Epithelial cell of esophagus (primary cell): ENCODE results near the gene ADI1.

Source experiments
- DNase-seq: peaks from one replicate; pipeline ENCODE4 v3.0.0; 2010; ENCODE audit warnings: low read depth
- H3K4me3 ChIP-seq: 2 replicates; pipeline ENCODE4 v1.5.1; 2011; ENCODE audit warnings: mild to moderate bottlenecking, low read length, control low read depth
- TF ChIP-seq, protein P1 (sequence below): IDR thresholded peaks from 2 replicates; pipeline ENCODE4 v1.5.1; 2011; ENCODE audit warnings: low read depth, mild to moderate bottlenecking, low read length, control low read depth, inconsistent platforms; ENCODE audit not compliant: insufficient read depth; ENCODE audit errors: missing control alignments

ADI1 gene

DNA sequence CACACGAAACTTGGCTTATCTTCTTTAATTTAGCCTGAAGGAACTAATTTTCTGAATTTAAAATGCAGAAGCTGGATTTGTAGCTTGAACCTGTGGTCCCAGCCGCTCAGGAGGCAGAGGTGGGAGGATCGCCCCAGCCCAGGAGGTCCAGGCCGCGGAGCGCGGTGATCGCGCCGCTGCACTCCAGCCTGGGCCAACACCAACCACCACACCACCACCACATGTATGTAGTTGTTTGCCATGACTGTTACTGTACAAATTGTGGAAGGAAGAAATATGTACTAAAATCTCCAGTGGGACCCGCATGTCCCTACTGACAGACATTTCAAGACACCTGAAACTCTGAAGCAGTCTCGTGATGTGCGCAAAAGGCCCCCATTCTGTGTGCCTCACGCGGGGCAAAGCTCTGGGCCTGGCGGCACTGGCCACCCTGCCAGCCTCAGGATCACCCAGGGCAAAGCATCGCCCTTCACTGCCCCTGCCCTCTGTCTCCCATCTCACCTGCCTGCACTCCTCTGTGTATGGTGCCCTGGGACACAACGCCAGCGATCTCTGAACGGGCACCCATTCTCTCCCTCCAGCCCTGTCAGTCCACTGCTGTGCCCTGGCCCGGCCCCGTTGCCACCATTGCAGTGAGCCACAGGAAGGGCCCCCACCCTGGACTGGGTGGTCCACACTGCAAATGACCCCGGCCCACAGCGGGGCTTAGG, 10.1 kb upstream of the ADI1 start:
- TF ChIP-seq, protein P1, sequence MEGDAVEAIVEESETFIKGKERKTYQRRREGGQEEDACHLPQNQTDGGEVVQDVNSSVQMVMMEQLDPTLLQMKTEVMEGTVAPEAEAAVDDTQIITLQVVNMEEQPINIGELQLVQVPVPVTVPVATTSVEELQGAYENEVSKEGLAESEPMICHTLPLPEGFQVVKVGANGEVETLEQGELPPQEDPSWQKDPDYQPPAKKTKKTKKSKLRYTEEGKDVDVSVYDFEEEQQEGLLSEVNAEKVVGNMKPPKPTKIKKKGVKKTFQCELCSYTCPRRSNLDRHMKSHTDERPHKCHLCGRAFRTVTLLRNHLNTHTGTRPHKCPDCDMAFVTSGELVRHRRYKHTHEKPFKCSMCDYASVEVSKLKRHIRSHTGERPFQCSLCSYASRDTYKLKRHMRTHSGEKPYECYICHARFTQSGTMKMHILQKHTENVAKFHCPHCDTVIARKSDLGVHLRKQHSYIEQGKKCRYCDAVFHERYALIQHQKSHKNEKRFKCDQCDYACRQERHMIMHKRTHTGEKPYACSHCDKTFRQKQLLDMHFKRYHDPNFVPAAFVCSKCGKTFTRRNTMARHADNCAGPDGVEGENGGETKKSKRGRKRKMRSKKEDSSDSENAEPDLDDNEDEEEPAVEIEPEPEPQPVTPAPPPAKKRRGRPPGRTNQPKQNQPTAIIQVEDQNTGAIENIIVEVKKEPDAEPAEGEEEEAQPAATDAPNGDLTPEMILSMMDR, result no peak
- DNase-seq, result no peak
- no peak overlapping the region for H3K4me3 ChIP-seq

DNA sequence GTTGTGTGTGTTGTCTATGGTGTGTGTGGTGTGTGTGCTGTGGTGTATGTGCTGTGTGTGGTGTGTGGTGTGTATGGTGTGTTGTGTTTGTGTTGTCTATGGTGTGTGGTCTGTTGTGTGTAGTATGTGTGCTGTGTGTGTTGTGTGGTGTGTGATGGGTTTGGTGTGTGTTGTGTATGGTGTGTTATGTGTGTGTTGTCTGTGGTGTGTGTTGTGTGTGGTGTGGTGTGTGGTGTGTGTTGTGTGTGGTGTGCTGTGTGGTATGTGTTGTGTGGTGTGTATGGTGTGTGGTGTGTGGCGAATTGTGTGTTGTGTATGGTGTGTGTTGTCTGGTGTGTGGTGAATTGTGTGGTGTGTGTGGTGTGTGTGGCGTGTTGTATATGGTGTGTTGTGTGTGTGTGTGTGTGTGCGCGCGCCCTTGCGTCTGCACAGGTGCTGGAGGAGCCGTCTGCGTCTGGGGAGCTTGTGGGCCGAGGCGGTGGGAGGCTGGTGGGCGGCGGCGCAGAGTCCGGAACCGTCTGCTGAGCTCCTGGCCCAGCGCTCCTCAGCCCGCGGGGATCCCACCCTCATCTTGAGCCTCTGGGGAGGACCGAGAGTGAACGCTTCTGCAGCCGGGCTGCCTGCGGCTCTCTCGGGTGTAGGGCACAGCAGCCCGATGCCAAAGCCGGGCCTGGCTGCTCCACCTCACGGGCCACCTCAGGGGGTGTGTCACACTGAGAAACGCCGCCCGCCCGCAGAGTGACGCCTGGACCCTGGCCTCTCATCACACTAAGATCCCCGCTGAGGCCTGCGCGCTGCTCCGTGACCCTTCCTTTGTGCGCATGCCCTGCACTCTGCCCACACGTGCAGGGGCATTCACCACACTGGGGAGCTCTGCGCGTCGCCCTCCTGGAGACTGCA, 8.8 kb upstream of the ADI1 start:
- H3K4me3 ChIP-seq, result no peak overlapping the region
- no peak for DNase-seq
- TF ChIP-seq, protein P1, result no peak

DNA sequence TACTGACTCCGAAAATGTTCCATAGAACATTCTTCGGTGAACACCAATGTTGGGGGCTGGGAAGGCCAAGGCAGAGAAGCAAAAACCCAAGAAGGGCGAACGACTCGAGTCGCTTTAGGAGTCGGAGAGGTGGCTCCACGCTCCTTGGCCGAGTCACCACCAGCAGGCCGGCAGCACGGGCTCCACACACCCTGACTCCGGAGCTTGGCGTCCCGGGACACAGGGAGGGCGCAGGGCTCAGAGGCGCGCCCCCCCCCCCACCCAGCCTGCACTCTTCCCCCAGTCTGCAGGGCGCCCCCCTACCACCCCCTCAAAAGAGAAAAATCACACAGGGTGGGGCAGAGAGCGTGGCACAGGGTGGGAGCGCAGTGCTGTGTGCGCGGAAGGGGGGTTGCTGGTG, 7.5 kb upstream of the ADI1 start:
- DNase-seq, result no peak
- TF ChIP-seq, protein P1, result no peak
- H3K4me3 ChIP-seq, result no peak overlapping the region

DNA sequence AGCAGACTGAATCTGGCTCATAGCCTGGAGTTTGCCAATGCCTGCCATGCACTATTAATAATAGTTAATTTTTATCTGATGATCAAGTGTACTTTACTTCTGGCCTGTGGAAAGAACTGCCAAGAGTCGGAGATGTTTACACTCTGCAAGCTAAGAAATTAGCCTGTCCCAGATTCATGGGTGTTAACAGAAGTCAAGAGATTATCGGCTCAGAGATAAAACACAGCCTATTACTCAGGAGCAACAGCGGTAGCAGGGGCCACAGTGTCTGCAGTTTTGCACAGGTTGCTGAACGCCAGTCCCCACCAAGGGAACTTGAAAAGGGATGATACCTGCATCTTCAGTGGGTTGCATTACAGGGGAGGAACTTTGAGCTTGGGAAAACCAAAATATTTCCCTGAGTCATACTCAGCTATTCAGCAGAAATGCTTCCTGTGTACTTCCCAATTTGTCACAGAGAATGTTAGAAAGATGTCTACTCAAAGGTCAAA, 4.3 kb upstream of the ADI1 start:
- TF ChIP-seq, protein P1, result no peak
- H3K4me3 ChIP-seq, result no peak overlapping the region
- DNase-seq, result peak; percentile 11

DNA sequence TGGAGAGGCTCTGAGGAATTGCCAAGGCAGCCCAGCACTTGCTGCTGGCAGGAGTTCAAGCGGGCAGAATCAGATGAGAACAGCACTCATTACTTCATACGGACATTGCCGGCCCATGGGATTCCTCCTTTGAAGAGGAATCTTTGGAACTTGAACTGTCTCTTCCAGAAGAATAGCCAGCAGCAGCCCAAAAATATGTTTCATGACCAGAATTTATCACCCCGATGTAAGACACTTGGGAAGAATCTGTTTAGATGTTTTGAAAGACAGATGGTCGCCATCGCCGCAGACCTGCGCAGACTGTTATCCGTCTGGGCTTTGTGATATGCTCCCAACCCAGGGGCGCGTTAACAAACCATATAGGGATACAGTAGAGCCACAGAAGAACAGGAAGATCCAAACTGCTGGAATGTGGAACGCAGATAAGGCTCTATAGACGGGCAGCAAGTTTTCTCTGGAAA, 3.7 kb upstream of the ADI1 start:
- TF ChIP-seq, protein P1, result no peak
- H3K4me3 ChIP-seq, result no peak overlapping the region
- no peak for DNase-seq

DNA sequence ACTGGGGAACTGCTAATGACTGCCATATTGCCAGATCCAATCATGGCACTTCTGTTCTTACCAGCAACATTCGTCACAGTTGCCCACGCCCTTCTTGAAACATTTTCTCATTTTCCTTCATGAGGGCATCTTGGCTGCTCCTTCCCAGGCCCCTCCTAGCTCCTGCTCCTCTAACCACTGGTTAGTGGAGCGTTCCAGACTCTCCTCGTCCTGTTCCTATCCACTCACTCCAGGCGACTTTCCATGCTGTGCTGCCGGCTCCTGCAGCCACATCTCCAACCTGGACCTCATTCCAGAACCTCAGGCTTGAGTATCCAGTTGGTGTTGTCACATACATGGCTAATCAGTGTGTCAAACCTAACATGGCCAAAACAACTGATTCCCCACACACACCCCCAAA, 1.3 kb upstream of the ADI1 start:
- no peak overlapping the region for H3K4me3 ChIP-seq
- no peak for DNase-seq
- TF ChIP-seq, protein P1, result no peak
